HepG2 (cell line): ENCODE data around the gene TPRA1. TPM values are rescaled to one million over a fixed set of nuclear protein-coding genes. Genes with fewer than 3 reads are reported as not detected.

Source experiments
- CENPT ChIP-seq: sonication (generic); formaldehyde crosslinking; IDR thresholded peaks from 2 replicates; pipeline ENCODE4 v1.8.0; 2022; ENCODE audit warnings: low read depth, mild to moderate bottlenecking, moderate library complexity, missing genetic modification reagents
- CHCHD3 ChIP-seq: sonication (generic); formaldehyde crosslinking; IDR thresholded peaks from 2 replicates; pipeline ENCODE4 v1.8.0; 2022; ENCODE audit warnings: mild to moderate bottlenecking, missing genetic modification reagents, moderate library complexity
- EHMT2 ChIP-seq: fragments of 200-600 bp; sonication (generic); IDR thresholded peaks from 2 replicates; pipeline ENCODE4 v1.7.0; 2017; ENCODE audit warnings: antibody characterized with exemption, low read depth, low read length, borderline replicate concordance
- ETV5 ChIP-seq: IDR thresholded peaks from 2 replicates; pipeline ENCODE4 v1.6.1; 2018; ENCODE audit warnings: missing biosample characterization, missing genetic modification reagents, inconsistent platforms, borderline replicate concordance
- GZF1 ChIP-seq: sonication (generic); formaldehyde crosslinking; IDR thresholded peaks from 2 replicates; pipeline ENCODE4 v1.5.1; 2020; ENCODE audit warnings: mild to moderate bottlenecking, missing genetic modification reagents
- HNRNPLL ChIP-seq: fragments of 200-400 bp; formaldehyde crosslinking; IDR thresholded peaks from 2 replicates; pipeline ENCODE4 v1.6.1; 2017; ENCODE audit warnings: mild to moderate bottlenecking, low read depth, low read length; ENCODE audit not compliant: poor library complexity, severe bottlenecking
- ISX ChIP-seq: sonication (generic); formaldehyde crosslinking; conservative IDR thresholded peaks from 2 replicates; pipeline ENCODE4 v1.5.0; 2020; ENCODE audit warnings: missing genetic modification reagents
- JARID2 ChIP-seq: sonication (generic); formaldehyde crosslinking; IDR thresholded peaks from 2 replicates; pipeline ENCODE4 v1.8.1; 2023; ENCODE audit warnings: missing genetic modification reagents, inconsistent platforms; ENCODE audit not compliant: insufficient replicate concordance
- MBD4 ChIP-seq: IDR thresholded peaks from 2 replicates; pipeline ENCODE4 v1.6.1; 2012; ENCODE audit warnings: low read length, inconsistent platforms, borderline replicate concordance
- MED8 ChIP-seq: sonication (generic); formaldehyde crosslinking; IDR thresholded peaks from 2 replicates; pipeline ENCODE4 v1.8.1; 2023; ENCODE audit warnings: mild to moderate bottlenecking, missing genetic modification reagents; ENCODE audit not compliant: insufficient replicate concordance
- MTA3 ChIP-seq: sonication (generic); formaldehyde crosslinking; IDR thresholded peaks from 2 replicates; pipeline ENCODE4 v1.4.0; 2020; ENCODE audit warnings: missing genetic modification reagents
- SOX13 ChIP-seq, 3 experiments: fragments of 450-650 bp in 1 of 3; sonication (generic) in 1 of 3; formaldehyde crosslinking in 1 of 3; IDR thresholded peaks in 2 of 3; conservative IDR thresholded peaks in 1 of 3; 2 replicates each; pipeline versions ENCODE4 v1.5.0 to v1.6.1; 2016 to 2020; ENCODE audit warnings: antibody characterized with exemption in 1 of 3, mild to moderate bottlenecking in 1 of 3, missing compliant biosample characterization in 1 of 3, missing genetic modification reagents in 1 of 3, moderate library complexity in 1 of 3
- ZEB1 ChIP-seq: IDR thresholded peaks from 2 replicates; pipeline ENCODE4 v1.6.1; 2012; ENCODE audit warnings: mild to moderate bottlenecking, low read depth, inconsistent platforms; ENCODE audit not compliant: insufficient replicate concordance
- ZFP36 ChIP-seq: fragments of 150-350 bp; IDR thresholded peaks from 2 replicates; pipeline ENCODE4 v1.6.1; 2018; ENCODE audit warnings: borderline replicate concordance, low read length, low read depth; ENCODE audit not compliant: partially characterized antibody
- ZKSCAN5 ChIP-seq: sonication (generic); formaldehyde crosslinking; IDR thresholded peaks from 2 replicates; pipeline ENCODE4 v1.5.1; 2020; ENCODE audit warnings: mild to moderate bottlenecking, missing genetic modification reagents
- ZNF207 ChIP-seq: fragments of 450-650 bp; IDR thresholded peaks from 2 replicates; pipeline ENCODE4 v1.6.1; 2016; ENCODE audit warnings: antibody characterized with exemption, borderline replicate concordance
- ZNF263 ChIP-seq: sonication (generic); formaldehyde crosslinking; IDR thresholded peaks from 2 replicates; pipeline ENCODE4 v1.4.0; 2020; ENCODE audit warnings: missing genetic modification reagents
- ZNF552 ChIP-seq: sonication (generic); formaldehyde crosslinking; IDR thresholded peaks from 2 replicates; pipeline ENCODE4 v1.9.0; 2022; ENCODE audit warnings: missing genetic modification reagents, mild to moderate bottlenecking, borderline replicate concordance
- ZNF790 ChIP-seq: sonication (generic); formaldehyde crosslinking; IDR thresholded peaks from 2 replicates; pipeline ENCODE4 v1.8.0; 2022; ENCODE audit warnings: missing genetic modification reagents, mild to moderate bottlenecking, borderline replicate concordance
- polyA plus RNA-seq, 8 experiments: library from polyadenylated mRNA; depleted of rRNA in 3 of 8; stranded (reverse) in 7 of 8; unstranded in 1 of 8; fragments of >200 nt; fragmentation: Illumina TruSeq in 4 of 8; extraction: Trizol in 4 of 8; gene quantifications; 2 replicates each; pipeline versions ENCODE4 v1.2.1 to v1.2.3, GENCODE V29; 2011 to 2016; ENCODE audit warnings: low read depth in 4 of 8, missing spikeins in 1 of 8, mixed read lengths in 1 of 8; ENCODE audit not compliant: insufficient read depth in 1 of 8
- total RNA-seq, 5 experiments: library from RNA; depleted of rRNA; stranded (reverse); fragments of >200 nt; fragmentation: Illumina TruSeq; extraction: Trizol; gene quantifications; 2 replicates each; pipeline ENCODE4 v1.2.3, GENCODE V29; 2016; ENCODE audit warnings: low read depth in 1 of 5
- TF ChIP-seq, protein P1 (sequence below): sonication (generic); formaldehyde crosslinking; IDR thresholded peaks from 2 replicates; pipeline ENCODE4 v1.4.0; 2020; ENCODE audit warnings: missing genetic modification reagents
- TF ChIP-seq, protein P2 (sequence below): IDR thresholded peaks from 2 replicates; pipeline ENCODE4 v1.6.1; 2016; ENCODE audit warnings: missing biosample characterization, missing genetic modification reagents, low read depth
- TF ChIP-seq, protein P3 (sequence below): sonication (generic); formaldehyde crosslinking; IDR thresholded peaks from 2 replicates; pipeline ENCODE4 v1.9.0; 2022; ENCODE audit warnings: low read depth, missing genetic modification reagents

Gene TPRA1
- total and polyA plus RNA-seq, 2 of the 13 experiments (the other 11 are each of a cell fraction or from before 2014, with no cell fraction given): 25.4 to 25.8 TPM

- TF ChIP-seq, protein P1, sequence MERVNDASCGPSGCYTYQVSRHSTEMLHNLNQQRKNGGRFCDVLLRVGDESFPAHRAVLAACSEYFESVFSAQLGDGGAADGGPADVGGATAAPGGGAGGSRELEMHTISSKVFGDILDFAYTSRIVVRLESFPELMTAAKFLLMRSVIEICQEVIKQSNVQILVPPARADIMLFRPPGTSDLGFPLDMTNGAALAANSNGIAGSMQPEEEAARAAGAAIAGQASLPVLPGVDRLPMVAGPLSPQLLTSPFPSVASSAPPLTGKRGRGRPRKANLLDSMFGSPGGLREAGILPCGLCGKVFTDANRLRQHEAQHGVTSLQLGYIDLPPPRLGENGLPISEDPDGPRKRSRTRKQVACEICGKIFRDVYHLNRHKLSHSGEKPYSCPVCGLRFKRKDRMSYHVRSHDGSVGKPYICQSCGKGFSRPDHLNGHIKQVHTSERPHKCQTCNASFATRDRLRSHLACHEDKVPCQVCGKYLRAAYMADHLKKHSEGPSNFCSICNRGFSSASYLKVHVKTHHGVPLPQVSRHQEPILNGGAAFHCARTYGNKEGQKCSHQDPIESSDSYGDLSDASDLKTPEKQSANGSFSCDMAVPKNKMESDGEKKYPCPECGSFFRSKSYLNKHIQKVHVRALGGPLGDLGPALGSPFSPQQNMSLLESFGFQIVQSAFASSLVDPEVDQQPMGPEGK (CRISPR knock-in tag): peak; percentile 48
- TF ChIP-seq CENPT (CRISPR knock-in tag): peak; percentile 82; the same call in 1 of the 2 replicates
- no peak for TF ChIP-seq ZFP36
- no peak for TF ChIP-seq JARID2
- TF ChIP-seq, protein P2, sequence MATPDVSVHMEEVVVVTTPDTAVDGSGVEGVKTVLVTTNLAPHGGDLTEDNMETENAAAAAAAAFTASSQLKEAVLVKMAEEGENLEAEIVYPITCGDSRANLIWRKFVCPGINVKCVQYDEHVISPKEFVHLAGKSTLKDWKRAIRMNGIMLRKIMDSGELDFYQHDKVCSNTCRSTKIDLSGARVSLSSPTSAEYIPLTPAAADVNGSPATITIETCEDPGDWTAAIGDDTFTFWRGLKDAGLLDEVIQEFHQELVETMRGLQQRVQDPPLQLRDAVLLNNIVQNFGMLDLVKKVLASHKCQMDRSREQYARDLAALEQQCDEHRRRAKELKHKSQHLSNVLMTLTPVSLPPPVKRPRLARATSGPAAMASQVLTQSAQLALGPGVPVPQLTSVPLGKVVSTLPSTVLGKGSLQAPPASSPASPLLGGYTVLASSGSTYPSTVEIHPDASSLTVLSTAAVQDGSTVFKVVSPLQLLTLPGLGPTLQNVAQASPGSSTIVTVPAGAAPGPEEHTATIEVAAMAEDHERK: no peak
- TF ChIP-seq SOX13 (IDR thresholded peaks at IDR 0.05): no peak
- peak in 1 of 2 experiments; percentile 6; a peak in 1 of 4 replicates for TF ChIP-seq SOX13 (CRISPR knock-in tag; conservative IDR thresholded peaks at IDR 0.05 in 1 of 2, IDR thresholded peaks at IDR 0.05 in 1 of 2)
- TF ChIP-seq MED8 (CRISPR knock-in tag): no peak
- no peak for TF ChIP-seq ZKSCAN5 (CRISPR knock-in tag)
- TF ChIP-seq ZEB1: no peak
- TF ChIP-seq ZNF263 (CRISPR knock-in tag): no peak
- TF ChIP-seq MTA3: no peak
- TF ChIP-seq ZNF552 (CRISPR knock-in tag): 0 out of 2 replicates have a peak, but pooled peaks have one; percentile 70
- no peak for TF ChIP-seq ZNF207
- TF ChIP-seq, protein P3, sequence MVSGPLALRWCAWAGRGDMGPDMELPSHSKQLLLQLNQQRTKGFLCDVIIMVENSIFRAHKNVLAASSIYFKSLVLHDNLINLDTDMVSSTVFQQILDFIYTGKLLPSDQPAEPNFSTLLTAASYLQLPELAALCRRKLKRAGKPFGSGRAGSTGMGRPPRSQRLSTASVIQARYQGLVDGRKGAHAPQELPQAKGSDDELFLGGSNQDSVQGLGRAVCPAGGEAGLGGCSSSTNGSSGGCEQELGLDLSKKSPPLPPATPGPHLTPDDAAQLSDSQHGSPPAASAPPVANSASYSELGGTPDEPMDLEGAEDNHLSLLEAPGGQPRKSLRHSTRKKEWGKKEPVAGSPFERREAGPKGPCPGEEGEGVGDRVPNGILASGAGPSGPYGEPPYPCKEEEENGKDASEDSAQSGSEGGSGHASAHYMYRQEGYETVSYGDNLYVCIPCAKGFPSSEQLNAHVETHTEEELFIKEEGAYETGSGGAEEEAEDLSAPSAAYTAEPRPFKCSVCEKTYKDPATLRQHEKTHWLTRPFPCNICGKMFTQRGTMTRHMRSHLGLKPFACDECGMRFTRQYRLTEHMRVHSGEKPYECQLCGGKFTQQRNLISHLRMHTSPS (CRISPR knock-in tag): no peak
- TF ChIP-seq EHMT2: no peak
- TF ChIP-seq ISX: no peak
- TF ChIP-seq MBD4: no peak
- TF ChIP-seq HNRNPLL: no peak
- 0 out of 2 replicates have a peak, but pooled peaks have one; percentile 28 for TF ChIP-seq ETV5 (CRISPR knock-in tag)
- TF ChIP-seq GZF1 (CRISPR knock-in tag): no peak
- TF ChIP-seq CHCHD3 (CRISPR knock-in tag): peak; percentile 22
- TF ChIP-seq ZNF790: peak; percentile 58; the same call in 1 of the 2 replicates
Measured at GRCh38 chr3:127628788-127629466, 38.4 kb upstream of the TPRA1 start, which contains the start of gene PODXL2 (continued).
